Fibroblast of skin of right quadriceps (primary cell): ENCODE data around the gene MT1M.
"Not testable (repeated sequence)": the region's sequence is repeated elsewhere in the genome, so short reads cannot be mapped to it uniquely, and the experiment has no call there.

Experiments
- DNase-seq: peaks from one replicate; pipeline ENCODE4 v3.0.0-alpha.2; 2013

Gene MT1M

DNA sequence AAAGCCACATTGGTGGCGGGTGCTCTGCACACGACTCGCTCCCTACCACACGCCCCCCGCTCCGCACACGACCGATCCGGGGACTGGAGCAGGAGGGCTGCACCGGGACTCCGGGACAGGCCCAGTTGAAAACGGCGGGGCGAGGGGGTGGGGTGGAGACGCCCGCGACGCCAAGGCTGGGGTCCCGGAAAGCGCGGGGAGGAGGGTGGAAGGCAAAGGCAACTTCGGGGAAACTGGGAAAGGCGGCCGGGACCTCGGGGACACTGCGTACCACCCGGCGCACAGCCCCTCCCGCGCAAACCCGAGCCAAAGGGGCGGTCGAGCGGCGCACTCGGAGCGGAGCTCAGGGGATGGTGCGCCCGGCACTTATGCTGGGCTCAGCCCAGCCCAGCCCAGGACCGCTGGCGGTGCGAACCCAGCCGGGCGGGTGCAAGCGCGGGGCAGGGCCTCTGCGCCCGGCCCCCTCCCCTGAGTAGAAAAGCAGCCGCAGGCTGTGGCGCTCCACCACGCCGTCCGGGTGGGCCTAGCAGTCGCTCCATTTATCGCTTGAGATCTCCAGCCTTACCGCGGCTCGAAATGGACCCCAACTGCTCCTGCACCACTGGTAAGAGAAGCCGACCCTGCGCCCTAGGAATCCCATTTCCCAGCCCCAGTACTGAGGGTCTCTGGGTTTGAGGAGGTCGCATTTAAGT is at the start of gene MT1M:
Gene MT1M, plus strand, starts transcription at position 504 of the 692 bp plus-strand sequence. Its CDS starts 73 bp downstream, at position 577.
- DNase-seq, result no peak

DNA sequence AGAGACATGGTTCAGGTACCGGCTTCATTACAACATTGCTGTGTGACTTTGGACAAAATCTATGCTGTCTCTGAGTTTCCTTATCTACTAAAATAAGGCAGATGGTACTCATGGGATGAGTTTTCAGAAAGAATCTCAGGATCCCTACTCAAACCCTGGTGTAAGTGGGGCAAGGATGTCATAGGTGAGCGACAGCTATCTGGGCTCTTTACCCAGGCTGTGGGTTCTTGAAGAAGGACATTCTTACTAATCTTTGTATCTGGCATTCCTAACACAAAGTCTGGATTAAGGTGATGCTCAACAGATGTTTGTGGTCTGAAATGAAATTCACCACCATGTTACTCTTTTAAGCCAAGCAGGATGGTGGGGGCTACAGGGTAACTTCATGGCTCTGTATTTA is 49.5 kb upstream of the MT1M start:
- not testable (repeated sequence) for DNase-seq

DNA sequence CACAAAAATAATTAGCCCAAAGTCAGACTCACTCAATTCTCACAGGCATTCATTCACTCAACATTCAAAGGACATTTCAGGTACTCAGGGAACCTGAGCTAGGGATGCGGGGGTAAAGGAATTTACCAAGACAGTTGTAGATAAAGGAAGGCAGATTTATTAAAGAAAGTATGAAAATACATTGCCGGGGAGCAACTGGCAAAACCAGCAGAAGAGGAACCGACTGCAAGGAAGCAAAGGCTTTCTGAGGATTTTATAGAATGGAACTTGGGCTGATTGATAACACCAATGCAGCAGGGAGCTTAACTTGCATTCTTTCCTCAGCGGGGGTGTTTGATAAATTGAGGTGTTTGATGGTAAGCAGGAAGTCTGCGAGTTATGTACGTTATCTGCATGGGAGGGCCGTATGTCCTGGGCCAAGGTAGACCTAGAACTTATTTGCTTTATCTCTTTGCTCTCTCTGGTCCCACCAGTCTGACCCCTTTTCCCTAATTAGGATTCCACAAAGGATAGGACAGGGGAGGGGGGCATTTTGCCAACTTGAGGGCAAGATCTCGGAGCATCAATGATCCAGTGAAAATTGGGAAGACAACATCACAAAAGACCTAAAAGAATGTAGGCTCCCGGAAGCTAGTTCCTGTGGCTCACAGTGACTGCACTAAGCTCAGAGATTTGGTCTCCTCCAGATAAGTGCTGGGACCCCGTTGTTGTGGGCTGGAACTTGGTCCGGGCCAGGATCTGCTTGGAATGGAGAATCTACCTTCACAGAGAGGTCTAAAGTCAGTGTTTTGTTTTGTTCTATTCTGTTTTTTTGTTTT is 48.9 kb upstream of the MT1M start:
- DNase-seq, result no peak

DNA sequence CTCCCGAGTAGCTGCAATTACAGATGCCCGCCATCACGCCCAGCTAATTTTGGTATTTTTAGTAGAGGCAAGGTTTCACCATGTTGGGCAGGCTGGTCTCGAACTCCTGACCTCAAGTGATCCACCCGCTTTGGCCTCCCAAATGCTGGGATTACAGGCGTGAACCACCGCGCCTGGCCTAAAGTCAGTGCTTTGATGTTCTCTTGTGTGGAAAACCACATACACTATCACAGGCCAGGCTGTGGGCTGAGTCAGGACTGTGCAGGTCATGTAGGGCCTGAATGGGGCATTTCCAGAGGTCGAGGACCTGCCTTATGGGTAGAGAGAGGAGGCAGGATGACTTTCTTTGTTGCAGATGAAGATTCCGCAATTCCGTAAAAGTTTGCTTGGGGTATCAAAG is 48.2 kb upstream of the MT1M start:
- no peak for DNase-seq

DNA sequence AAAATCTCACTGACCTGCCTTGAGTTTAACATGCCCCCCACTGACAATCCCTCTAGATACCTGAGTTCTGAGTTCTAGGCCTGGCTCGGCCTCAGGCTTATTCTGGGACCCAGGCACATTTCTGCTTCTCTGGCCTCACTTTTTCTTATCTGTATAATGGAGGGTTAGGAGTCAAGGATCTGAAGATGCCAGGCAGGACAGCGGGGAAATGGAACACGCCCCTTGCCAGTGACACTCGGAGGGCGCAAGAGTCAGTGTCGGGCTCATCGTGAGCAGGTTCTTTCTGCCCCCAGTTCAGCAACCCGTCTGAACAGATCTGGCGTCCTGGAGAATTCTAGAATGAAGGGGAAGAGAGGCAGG is 43.7 kb upstream of the MT1M start:
- no peak for DNase-seq

DNA sequence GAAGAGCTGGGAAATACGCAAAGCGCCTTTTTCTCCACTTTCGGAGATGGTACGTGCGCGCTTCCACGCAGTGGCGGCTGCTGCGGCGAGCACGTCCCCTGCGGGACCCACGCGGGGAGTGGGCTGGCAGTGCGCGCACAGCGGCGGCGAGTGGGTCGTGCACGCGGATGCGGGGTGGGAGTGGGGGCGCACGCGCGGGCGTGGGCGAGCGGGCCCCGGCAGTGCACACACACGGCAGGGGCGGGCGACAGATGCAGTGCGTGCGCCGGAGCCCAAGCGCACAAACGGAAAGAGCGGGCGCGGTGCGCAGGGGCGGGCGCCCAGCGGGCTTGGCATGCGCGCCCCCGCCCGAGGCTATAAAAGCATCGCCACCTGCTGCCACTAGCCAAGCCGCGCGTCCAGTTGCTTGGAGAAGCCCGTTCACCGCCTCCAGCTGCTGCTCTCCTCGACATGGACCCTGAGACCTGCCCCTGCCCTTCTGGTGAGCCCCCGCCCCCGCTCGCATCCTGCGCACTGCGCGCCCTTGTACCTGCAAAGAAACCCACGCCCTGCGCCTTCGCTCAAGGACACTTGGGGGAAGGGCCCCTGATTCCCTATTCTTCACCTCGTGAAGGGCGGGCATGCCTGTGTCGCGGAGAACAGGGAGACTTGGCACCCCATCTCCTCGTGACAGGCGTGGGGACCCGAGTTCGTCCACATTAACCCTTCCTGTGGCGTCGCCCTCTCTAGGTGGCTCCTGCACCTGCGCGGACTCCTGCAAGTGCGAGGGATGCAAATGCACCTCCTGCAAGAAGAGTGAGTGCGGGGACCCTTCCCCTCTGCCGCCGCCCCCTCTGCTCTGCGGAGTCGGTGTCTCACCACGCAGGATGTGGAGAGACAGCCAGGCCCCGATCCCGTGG is 43.1 kb upstream of the MT1M start, which contains the start of gene MT3:
Gene MT3, plus strand, starts transcription at position 388 of the 899 bp plus-strand sequence. Its CDS starts 63 bp downstream, at position 451.
- DNase-seq, result no peak

DNA sequence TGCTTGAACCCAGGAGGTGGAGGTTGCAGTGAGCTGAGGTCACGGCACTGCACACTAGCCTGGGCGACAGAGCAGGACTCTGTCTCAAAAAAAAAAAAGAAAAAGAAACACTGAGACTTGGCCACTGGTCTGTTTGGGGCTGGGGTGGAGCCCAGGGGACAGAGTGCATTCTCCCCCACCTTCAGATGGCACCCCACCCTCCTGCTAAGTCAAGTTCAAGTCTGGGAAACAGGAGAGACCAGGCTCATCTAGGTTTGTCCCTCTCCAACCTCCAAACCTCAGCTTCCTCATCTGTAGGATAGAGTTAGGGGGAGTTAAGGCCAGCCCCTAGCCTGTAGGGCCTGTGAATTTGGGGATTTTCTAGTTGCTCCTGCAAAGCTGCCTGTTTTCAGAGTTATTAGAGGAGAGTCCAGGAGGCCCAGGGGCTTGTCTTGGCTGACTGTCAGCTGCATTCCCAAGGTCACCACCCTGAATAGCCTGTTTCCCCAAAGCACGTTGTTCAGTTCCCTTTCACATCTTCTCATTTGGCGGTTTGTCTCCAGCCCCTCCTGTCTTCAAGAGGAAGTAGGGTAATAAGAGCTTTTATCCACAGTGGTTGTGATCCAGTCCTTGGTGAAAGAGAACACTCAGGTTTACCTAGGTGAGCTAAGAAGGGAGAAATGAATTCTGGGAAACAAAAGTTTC is 40.9 kb upstream of the MT1M start:
- DNase-seq, result no peak

DNA sequence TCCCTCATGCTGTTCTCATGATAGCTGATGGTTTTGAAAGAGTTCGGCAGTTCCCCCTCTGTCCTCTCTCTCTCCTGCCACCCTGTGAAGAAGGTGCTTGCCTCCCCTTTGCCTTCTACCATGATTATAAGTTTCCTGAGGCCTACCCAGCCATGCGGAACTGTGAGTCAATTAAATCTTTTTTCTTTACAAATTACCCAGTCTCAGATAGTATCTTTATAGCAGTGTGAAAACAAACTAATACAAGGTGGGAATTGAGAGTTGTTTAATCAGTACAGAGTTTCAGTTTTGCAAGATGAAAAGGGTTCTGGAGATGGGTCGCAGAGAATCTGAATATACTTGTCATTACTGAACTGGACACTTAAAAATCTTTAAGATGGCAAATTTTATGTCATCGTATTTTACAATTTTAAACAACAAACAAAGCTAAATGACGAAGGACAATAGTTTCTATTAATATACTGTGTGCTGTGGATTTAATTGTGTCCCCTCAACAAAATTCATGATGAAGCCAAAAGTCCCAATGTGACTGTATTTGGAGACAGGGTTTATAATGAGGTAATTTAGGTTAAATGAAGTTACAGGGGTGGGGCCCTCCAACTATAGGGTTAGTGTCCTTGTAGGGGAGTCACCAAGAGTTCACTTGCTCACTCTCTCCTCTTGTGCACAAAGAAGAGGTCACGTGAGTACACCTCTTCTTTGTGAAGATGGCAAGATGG is 38.7 kb upstream of the MT1M start:
- DNase-seq, result no peak

DNA sequence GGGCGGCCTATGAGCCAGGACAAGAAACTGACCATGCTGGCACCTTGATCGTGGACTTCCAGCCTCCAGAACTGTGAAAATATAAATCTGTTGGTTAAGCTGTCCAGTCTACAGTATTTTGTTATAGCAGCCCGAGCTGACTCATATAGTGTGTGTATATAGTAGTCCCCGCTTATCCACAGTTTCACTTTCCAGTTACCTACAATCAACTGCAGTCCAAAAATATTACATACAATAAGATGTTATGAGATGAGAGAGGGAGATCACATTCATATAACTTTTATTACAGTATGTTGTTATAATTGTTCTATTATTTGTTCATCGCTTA is 38.2 kb upstream of the MT1M start:
- DNase-seq, result no peak

DNA sequence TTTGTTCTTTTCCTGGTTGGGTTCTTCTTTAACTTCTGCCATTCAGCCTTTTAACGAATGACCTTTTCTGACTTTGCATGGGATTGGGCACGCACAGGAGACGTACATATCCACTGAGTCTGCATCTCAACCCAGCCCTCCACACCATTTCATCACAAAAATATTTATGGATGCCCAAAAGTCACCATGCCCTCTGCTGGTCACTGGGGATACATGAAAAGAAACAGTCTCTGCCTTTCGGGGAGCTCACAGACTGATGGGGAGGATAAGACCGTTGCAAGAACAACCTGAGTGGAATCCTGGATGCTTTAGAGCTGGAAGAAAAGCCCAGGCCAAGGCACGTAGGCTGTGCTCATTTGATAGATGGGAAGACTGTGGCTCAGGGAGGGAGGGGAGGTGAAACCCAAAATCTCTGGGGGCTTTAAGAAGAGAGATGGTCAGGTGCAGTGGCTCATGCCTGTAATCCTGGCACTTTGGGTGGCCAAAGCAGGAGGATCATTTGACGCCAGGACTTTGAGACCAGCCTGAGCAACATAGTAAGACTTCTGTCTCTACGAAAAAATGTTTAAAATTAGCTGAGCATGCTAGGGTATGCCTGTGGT is 32.0 kb upstream of the MT1M start:
- peak; percentile 59 for DNase-seq

DNA sequence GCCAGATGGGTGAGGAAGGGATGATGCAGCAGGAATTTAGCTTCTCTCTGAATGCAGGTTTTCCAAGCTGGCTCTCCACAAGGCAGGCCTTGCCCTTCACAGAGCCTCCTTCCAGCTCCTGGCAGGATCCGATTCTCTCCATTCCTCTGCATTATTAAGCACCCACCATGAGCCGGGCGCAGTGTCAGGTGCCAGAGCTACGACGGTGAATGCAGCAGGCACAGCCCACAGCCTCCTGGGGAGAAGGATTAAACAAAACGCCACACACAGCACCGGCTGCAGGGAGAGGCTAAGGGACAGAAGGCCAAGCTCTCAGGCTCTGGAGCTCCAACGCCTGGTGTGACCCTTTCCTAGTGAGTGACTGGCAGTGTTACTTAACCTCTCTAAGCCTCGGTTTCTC is 31.1 kb upstream of the MT1M start:
- DNase-seq, result no peak

DNA sequence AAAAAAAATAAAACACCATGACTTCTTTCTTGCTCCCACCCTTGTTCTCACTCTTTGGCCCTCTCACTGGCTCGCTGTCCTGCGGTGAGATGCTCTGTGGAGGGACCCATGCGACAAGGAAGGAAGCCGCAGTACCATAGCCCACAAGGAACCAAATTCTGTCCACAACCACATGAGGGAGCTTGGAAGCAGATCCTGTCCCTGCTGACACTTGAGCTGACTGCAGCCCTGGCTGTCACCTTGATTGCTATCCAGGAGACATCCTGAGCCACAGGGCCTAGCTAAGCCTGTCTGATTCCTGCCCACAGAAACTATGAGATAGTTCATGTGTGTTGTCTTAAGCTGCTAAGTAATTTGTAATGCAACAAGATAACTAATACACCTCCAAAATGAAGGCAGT is 28.9 kb upstream of the MT1M start:
- peak; percentile 42 for DNase-seq

DNA sequence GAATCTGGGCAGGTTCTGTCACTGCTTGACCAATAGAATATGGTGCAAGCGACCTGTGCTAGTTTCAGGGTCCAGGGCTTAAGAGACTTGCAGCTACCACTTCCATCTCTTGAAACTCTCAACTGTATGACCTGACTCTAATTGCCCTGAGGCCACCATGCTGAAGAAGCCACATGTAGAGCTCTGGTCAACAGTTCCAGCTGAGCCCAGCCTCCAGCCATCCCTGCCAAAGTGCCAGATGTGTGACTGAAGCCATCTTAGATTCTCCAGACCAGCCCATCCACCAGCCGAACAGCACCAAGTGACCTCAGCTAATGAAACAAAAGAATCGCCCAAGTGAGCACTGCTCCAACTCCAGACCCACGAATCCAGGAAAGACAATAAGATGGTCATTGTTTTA is 27.5 kb upstream of the MT1M start:
- no peak for DNase-seq

DNA sequence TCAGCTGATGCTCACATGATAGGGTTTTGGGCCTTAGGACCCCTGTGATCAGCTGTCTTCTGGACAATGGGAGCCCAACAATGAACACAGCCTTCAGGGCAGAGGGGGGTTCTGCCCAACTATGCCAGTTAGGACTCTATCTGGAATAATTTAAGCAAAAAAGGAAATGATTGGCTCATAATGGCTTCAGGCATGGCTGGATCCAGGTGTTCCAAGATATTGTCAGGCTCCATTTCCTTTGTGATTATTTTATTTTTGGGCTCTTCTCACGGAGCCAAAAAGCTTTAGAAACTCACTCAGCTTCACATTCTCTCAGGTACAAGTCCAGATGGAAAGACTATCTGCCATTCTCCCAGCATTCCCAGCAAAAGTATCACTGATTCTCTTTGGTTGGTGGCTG is 27.0 kb upstream of the MT1M start:
- DNase-seq, result no peak

DNA sequence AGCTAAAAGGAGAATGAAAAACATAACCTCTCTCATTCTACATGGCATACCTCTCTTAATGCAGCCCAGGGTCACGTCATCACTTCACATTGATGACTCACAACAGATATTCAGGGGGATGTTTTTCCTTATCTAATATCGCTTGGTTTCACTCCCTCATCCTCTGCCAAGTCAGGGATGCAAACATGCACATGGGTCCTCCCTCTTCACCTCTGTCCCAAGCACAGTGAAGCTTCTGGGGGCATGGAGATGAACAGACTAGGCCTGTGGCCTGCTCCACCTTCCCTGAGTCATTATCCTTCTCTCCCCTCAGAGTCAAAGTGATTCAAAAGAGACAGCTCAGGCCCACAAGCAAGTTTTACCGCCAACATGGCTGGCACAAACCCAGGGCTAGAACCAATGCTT is 26.4 kb upstream of the MT1M start:
- DNase-seq, result peak; percentile 71

DNA sequence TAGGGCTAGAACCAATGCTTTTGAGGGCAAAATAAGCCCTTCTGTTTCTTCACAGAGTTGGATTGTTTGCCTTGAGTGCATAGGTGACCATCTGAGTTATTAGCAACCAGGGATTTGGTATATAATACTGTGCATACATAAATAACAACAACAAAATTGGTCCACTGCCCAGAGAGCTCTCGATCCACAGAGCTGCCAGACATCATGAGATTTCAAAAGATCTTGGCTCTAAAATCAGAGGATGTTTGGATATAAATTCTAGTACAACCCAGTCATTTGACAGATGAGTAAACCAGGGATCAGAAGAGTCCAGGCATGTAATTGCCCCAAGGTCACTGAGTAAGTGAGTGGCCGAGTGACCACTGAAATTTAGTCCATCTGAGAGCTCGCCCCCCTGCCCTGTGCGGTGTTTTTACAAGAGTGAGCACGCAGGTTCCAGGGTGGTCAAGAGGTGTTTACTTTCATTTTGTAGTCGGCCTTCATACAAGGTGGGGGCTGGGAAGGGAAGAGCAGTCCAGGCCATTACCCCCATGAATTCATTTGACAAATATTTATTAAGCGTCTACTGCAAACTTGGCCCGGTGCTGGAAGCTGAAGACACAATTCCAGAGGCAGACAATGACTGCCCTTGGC is 25.9 kb upstream of the MT1M start:
- DNase-seq, result no peak

DNA sequence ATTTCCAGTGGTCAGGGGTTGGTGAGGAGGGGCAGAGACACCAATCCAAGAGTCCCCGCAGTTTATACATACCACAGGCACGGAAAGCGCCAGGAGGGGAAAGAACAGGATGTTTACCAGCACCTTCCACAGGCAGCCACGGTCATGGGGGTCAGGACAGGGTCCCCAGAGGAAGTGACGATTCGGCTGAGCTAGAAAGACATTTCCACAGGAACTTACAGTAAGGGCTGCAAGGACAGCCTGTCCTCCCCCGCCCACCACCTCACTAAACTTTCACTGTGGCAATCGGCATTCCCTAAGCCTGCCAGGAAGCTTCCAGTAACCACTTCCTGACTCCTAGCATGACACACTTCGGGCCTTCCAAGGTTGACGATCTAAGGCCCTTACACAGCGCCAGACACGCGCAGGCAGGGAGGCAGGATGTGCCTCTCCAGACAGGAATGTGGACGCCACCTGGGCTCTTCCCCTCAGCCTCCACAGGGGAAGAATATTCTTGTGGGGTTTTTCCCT is 25.3 kb upstream of the MT1M start:
- peak; percentile 98 for DNase-seq

DNA sequence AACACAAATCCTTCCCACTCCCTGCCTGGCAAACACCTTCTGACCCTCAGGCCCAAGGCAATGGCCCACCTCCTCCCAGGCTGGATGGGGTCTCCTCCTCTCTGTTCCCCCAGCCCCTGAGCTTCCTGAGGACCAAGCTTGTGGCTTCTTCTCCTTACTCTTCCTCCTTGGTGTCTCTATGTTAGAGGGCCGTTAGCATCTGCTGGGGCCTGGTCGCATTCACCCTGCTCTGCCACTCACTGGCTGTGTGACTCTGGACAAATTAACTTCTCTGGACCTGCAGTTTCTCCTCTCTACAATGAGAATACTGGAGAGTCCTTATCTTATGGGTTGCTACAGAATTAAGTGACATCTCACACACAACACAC is 24.8 kb upstream of the MT1M start:
- no peak for DNase-seq

DNA sequence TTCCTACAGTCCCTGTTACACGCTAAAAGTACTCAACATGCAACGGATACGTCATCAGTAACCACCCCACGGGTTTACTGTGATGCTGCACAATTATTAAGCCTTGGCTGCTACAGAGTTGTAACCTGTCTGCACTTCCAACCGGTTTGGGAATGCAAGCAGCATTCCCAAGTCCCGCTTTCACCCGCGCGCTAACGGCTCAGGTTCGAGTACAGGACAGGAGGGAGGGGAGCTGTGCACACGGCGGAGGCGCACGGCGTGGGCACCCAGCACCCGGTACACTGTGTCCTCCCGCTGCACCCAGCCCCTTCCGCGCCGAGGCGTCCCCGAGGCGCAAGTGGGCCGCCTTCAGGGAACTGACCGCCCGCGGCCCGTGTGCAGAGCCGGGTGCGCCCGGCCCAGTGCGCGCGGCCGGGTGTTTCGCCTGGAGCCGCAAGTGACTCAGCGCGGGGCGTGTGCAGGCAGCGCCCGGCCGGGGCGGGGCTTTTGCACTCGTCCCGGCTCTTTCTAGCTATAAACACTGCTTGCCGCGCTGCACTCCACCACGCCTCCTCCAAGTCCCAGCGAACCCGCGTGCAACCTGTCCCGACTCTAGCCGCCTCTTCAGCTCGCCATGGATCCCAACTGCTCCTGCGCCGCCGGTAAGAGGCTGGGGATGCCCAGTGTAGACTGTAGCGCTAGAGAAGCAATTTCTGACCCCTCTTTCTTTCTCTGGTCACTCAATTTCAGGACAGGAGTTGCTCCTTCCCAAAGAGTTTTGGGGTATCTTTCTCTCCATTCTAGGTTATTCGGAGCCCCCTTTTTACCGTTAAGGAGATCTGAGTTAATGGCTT is 24.2 kb upstream of the MT1M start, which contains the start of gene MT2A:
Gene MT2A, plus strand, starts transcription at position 542 of the 833 bp plus-strand sequence. Its CDS starts 72 bp downstream, at position 614.
- DNase-seq, result peak; percentile 96

DNA sequence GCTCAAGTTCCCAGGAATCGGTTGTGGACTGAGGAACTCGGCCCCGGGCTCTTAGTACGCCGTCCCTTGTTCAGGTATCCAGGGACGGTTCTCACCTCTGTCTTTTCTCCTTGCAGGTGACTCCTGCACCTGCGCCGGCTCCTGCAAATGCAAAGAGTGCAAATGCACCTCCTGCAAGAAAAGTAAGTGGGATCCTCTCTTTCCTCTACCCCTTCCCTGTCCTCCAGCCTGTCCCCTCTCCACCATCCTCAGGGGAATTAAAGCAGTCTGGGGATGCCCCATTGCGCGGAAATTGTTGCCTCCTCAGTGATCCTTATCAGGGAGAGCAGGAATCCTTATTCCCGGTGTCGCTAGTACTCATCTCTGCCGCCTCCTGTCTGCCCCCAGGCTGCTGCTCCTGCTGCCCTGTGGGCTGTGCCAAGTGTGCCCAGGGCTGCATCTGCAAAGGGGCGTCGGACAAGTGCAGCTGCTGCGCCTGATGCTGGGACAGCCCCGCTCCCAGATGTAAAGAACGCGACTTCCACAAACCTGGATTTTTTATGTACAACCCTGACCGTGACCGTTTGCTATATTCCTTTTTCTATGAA is 23.5 kb upstream of the MT1M start:
- DNase-seq, result no peak
